HepG2 (cell line): Measurements from ENCODE around the gene C22orf15. TPM values are rescaled to one million over a fixed set of nuclear protein-coding genes. Genes with fewer than 3 reads are reported as not detected.

Experiments used
- ARNT ChIP-seq: fragments of 450-650 bp; IDR thresholded peaks from 2 replicates; pipeline ENCODE4 v1.6.1; 2017
- BCL6 ChIP-seq: IDR thresholded peaks from 2 replicates; pipeline ENCODE4 v1.6.1; 2016; ENCODE audit warnings: missing genetic modification reagents, missing compliant biosample characterization
- HNF4G ChIP-seq, 2 experiments: sonication (generic) in 1 of 2; formaldehyde crosslinking in 1 of 2; IDR thresholded peaks; 2 replicates each; pipeline versions ENCODE4 v1.4.0 to v1.6.1; 2011 to 2020; ENCODE audit warnings: borderline replicate concordance in 2 of 2, low read depth in 2 of 2, mild to moderate bottlenecking in 2 of 2, low read length in 1 of 2, missing genetic modification reagents in 1 of 2, moderate library complexity in 1 of 2
- HOMEZ ChIP-seq: IDR thresholded peaks from 2 replicates; pipeline ENCODE4 v1.6.1; 2016; ENCODE audit warnings: low read depth
- ISX ChIP-seq: sonication (generic); formaldehyde crosslinking; conservative IDR thresholded peaks from 2 replicates; pipeline ENCODE4 v1.5.0; 2020; ENCODE audit warnings: missing genetic modification reagents
- KDM5A ChIP-seq: fragments of 200-600 bp; sonication (generic); IDR thresholded peaks from 2 replicates; pipeline ENCODE4 v1.7.0; 2018; ENCODE audit warnings: antibody characterized with exemption, mild to moderate bottlenecking, low read length, borderline replicate concordance
- PHF21A ChIP-seq: sonication (generic); formaldehyde crosslinking; IDR thresholded peaks from 2 replicates; pipeline ENCODE4 v1.5.0; 2020; ENCODE audit warnings: mild to moderate bottlenecking, missing genetic modification reagents
- PREB ChIP-seq: sonication (generic); formaldehyde crosslinking; IDR thresholded peaks from 2 replicates; pipeline ENCODE4 v1.4.0; 2020; ENCODE audit warnings: missing genetic modification reagents
- REXO4 ChIP-seq: sonication (generic); formaldehyde crosslinking; IDR thresholded peaks from 2 replicates; pipeline ENCODE4 v1.8.0; 2022; ENCODE audit warnings: missing genetic modification reagents, mild to moderate bottlenecking, borderline replicate concordance
- TEAD3 ChIP-seq: optimal IDR thresholded peaks from 2 replicates; pipeline ENCODE3; 2016; ENCODE audit warnings: borderline replicate concordance
- TERF1 ChIP-seq: sonication (generic); formaldehyde crosslinking; IDR thresholded peaks from 2 replicates; pipeline ENCODE4 v1.8.0; 2022; ENCODE audit warnings: mild to moderate bottlenecking, missing genetic modification reagents, moderate library complexity
- TRIM24 ChIP-seq: sonication (generic); formaldehyde crosslinking; IDR thresholded peaks from 2 replicates; pipeline ENCODE4 v1.8.0; 2022; ENCODE audit warnings: mild to moderate bottlenecking, missing genetic modification reagents
- YEATS2 ChIP-seq: sonication (generic); formaldehyde crosslinking; IDR thresholded peaks from 2 replicates; pipeline ENCODE4 v1.4.0; 2020; ENCODE audit warnings: missing genetic modification reagents, borderline replicate concordance
- ZMYM3 ChIP-seq: sonication (generic); formaldehyde crosslinking; IDR thresholded peaks from 2 replicates; pipeline ENCODE4 v1.5.1; 2020; ENCODE audit warnings: mild to moderate bottlenecking, missing genetic modification reagents
- ZNF10 ChIP-seq: sonication (generic); formaldehyde crosslinking; IDR thresholded peaks from 2 replicates; pipeline ENCODE4 v1.4.0; 2020; ENCODE audit warnings: mild to moderate bottlenecking, low read depth, missing genetic modification reagents, borderline replicate concordance
- ZNF33A ChIP-seq: sonication (generic); formaldehyde crosslinking; IDR thresholded peaks from 2 replicates; pipeline ENCODE4 v1.5.1; 2020; ENCODE audit warnings: missing genetic modification reagents, mild to moderate bottlenecking, moderate library complexity, borderline replicate concordance
- ZNF34 ChIP-seq: sonication (generic); formaldehyde crosslinking; IDR thresholded peaks from 2 replicates; pipeline ENCODE4 v1.4.0; 2020; ENCODE audit warnings: mild to moderate bottlenecking, missing genetic modification reagents, borderline replicate concordance
- ZNF549 ChIP-seq: sonication (generic); formaldehyde crosslinking; IDR thresholded peaks from 2 replicates; pipeline ENCODE4 v1.5.0; 2020; ENCODE audit warnings: missing genetic modification reagents
- ZNF552 ChIP-seq: sonication (generic); formaldehyde crosslinking; IDR thresholded peaks from 2 replicates; pipeline ENCODE4 v1.9.0; 2022; ENCODE audit warnings: missing genetic modification reagents, mild to moderate bottlenecking, borderline replicate concordance
- ZNF556 ChIP-seq: sonication (generic); formaldehyde crosslinking; IDR thresholded peaks from 2 replicates; pipeline ENCODE4 v1.4.0; 2020; ENCODE audit warnings: mild to moderate bottlenecking, missing genetic modification reagents, borderline replicate concordance
- ZNF768 ChIP-seq: sonication (generic); formaldehyde crosslinking; IDR thresholded peaks from 2 replicates; pipeline ENCODE4 v1.4.0; 2020; ENCODE audit warnings: missing genetic modification reagents
- ZNF781 ChIP-seq: sonication (generic); formaldehyde crosslinking; IDR thresholded peaks from 2 replicates; pipeline ENCODE4 v1.5.1; 2020; ENCODE audit warnings: borderline replicate concordance, mild to moderate bottlenecking, missing genetic modification reagents; ENCODE audit errors: not compliant biosample characterization
- polyA plus RNA-seq, 8 experiments: library from polyadenylated mRNA; depleted of rRNA in 3 of 8; stranded (reverse) in 7 of 8; unstranded in 1 of 8; fragments of >200 nt; fragmentation: Illumina TruSeq in 4 of 8; extraction: Trizol in 4 of 8; gene quantifications; 2 replicates each; pipeline versions ENCODE4 v1.2.1 to v1.2.3, GENCODE V29; 2011 to 2016; ENCODE audit warnings: low read depth in 4 of 8, missing spikeins in 1 of 8, mixed read lengths in 1 of 8; ENCODE audit not compliant: insufficient read depth in 1 of 8
- total RNA-seq, 5 experiments: library from RNA; depleted of rRNA; stranded (reverse); fragments of >200 nt; fragmentation: Illumina TruSeq; extraction: Trizol; gene quantifications; 2 replicates each; pipeline ENCODE4 v1.2.3, GENCODE V29; 2016; ENCODE audit warnings: low read depth in 1 of 5
- TF ChIP-seq, protein P1 (sequence below): sonication (generic); formaldehyde crosslinking; conservative IDR thresholded peaks from 2 replicates; pipeline ENCODE4 v1.8.0; 2022; ENCODE audit warnings: missing genetic modification reagents
- TF ChIP-seq, protein P2 (sequence below): sonication (generic); formaldehyde crosslinking; IDR thresholded peaks from 2 replicates; pipeline ENCODE4 v1.5.1; 2020; ENCODE audit warnings: mild to moderate bottlenecking, missing genetic modification reagents, moderate library complexity

The C22orf15 gene
- total and polyA plus RNA-seq, 2 of the 13 experiments (the other 11 are each of a cell fraction or from before 2014, with no cell fraction given): not detected

GRCh38 chr22:23774922-23775436 lies 12.2 kb downstream of the C22orf15 start (continued):
- TF ChIP-seq HOMEZ (CRISPR knock-in tag) (no peak), ISX (CRISPR knock-in tag) (no peak), YEATS2 (CRISPR knock-in tag) (no peak), BCL6 (peak; percentile 86), PHF21A (no peak), HNF4G (IDR thresholded peaks at IDR 0.05; ENCODE audit: borderline replicate concordance, low read depth, low read length) (0 out of 2 replicates have a peak, but pooled peaks have one; percentile 9), HNF4G (CRISPR knock-in tag; IDR thresholded peaks at IDR 0.05; ENCODE audit: borderline replicate concordance, low read depth) (no peak), TEAD3 (CRISPR knock-in tag) (peak; percentile 10), PREB (CRISPR knock-in tag) (no peak), ZNF768 (peak; percentile 99), ZNF549 (CRISPR knock-in tag) (no peak), ZNF33A (CRISPR knock-in tag) (0 out of 2 replicates have a peak, but pooled peaks have one; percentile 42), TRIM24 (no peak), ZNF10 (CRISPR knock-in tag) (no peak), ZNF552 (CRISPR knock-in tag) (no peak), REXO4 (CRISPR knock-in tag) (no peak), KDM5A (no peak), ZMYM3 (peak; percentile 91), ZNF556 (CRISPR knock-in tag) (no peak), ARNT (no peak), TERF1 (CRISPR knock-in tag) (no peak), ZNF781 (no peak), ZNF34 (CRISPR knock-in tag) (no peak)
- TF ChIP-seq, protein P1, sequence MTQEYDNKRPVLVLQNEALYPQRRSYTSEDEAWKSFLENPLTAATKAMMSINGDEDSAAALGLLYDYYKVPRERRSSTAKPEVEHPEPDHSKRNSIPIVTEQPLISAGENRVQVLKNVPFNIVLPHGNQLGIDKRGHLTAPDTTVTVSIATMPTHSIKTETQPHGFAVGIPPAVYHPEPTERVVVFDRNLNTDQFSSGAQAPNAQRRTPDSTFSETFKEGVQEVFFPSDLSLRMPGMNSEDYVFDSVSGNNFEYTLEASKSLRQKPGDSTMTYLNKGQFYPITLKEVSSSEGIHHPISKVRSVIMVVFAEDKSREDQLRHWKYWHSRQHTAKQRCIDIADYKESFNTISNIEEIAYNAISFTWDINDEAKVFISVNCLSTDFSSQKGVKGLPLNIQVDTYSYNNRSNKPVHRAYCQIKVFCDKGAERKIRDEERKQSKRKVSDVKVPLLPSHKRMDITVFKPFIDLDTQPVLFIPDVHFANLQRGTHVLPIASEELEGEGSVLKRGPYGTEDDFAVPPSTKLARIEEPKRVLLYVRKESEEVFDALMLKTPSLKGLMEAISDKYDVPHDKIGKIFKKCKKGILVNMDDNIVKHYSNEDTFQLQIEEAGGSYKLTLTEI (CRISPR knock-in tag): no peak
- TF ChIP-seq, protein P2, sequence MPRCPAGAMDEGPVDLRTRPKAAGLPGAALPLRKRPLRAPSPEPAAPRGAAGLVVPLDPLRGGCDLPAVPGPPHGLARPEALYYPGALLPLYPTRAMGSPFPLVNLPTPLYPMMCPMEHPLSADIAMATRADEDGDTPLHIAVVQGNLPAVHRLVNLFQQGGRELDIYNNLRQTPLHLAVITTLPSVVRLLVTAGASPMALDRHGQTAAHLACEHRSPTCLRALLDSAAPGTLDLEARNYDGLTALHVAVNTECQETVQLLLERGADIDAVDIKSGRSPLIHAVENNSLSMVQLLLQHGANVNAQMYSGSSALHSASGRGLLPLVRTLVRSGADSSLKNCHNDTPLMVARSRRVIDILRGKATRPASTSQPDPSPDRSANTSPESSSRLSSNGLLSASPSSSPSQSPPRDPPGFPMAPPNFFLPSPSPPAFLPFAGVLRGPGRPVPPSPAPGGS (CRISPR knock-in tag): no peak
